Body of pancreas (tissue), 4 donors: ENCODE data around the gene RUSC2.

Experiments used
- POLR2A ChIP-seq, 3 donors: fragments of 450-650 bp; IDR thresholded peaks; one replicate each; pipeline ENCODE4 v1.6.1; 2016; ENCODE audit warnings: antibody characterized with exemption in 3 of 3, mild to moderate bottlenecking in 2 of 3
- TF ChIP-seq, protein P1 (sequence below), 7 experiments: fragments of 450-650 bp in 4 of 7; fragments of 200-600 bp in 3 of 7; sonication (generic) in 3 of 7; IDR thresholded peaks; one replicate each; pipeline ENCODE4 v1.5.1; 2016 to 2019; ENCODE audit warnings: antibody characterized with exemption in 7 of 7

DNA sequence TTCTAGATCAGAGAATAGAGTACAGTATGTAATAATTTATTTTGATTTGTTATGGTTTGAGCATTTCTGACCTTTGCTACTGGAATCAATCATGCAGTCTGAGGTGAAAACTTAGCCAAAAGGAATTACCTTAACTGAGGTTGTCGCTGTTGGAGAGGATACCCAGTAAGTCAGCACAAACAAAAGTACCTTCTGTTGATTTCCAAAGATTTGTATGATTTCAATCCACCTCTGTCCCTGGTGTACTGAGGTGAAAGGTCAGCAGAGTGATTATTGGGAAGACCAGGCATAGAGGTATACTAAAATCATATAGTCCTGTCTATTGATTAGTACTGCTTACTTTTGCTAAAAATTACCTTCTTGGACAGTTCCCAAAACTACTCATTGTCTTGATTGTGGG is 32.8 kb downstream of the RUSC2 start:
- TF ChIP-seq, protein P1, sequence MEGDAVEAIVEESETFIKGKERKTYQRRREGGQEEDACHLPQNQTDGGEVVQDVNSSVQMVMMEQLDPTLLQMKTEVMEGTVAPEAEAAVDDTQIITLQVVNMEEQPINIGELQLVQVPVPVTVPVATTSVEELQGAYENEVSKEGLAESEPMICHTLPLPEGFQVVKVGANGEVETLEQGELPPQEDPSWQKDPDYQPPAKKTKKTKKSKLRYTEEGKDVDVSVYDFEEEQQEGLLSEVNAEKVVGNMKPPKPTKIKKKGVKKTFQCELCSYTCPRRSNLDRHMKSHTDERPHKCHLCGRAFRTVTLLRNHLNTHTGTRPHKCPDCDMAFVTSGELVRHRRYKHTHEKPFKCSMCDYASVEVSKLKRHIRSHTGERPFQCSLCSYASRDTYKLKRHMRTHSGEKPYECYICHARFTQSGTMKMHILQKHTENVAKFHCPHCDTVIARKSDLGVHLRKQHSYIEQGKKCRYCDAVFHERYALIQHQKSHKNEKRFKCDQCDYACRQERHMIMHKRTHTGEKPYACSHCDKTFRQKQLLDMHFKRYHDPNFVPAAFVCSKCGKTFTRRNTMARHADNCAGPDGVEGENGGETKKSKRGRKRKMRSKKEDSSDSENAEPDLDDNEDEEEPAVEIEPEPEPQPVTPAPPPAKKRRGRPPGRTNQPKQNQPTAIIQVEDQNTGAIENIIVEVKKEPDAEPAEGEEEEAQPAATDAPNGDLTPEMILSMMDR (IDR thresholded peaks at IDR 0.05): no peak
- no peak for TF ChIP-seq POLR2A (IDR thresholded peaks at IDR 0.05)
